CD14-positive monocyte (primary cell): ENCODE measurements around the gene PSMB2. TPM values are rescaled to one million over a fixed set of nuclear protein-coding genes. Genes with fewer than 3 reads are reported as not detected.
A peak's percentile ranks its signal among the peaks of the same experiment; 100 is the strongest.

Experiments
- DNase-seq, 3 donors: peaks; one replicate each; pipeline ENCODE4 v3.0.0-alpha.2; 2011 to 2022
- H2AFZ ChIP-seq: 2 replicates; pipeline ENCODE4 v1.6.0; 2012; ENCODE audit warnings: mild to moderate bottlenecking, low read depth, low read length, inconsistent platforms; ENCODE audit not compliant: insufficient read depth, poor library complexity, severe bottlenecking
- H3K27ac ChIP-seq, 2 donors: 1 replicate in 1 of 2; 2 replicates in 1 of 2; pipeline ENCODE4 v1.5.1; 2012 to 2013; ENCODE audit warnings: low read length in 2 of 2, control low read depth in 1 of 2, inconsistent platforms in 1 of 2, low read depth in 1 of 2, mild to moderate bottlenecking in 1 of 2
- H3K27me3 ChIP-seq, 2 donors: one replicate each; pipeline versions ENCODE4 v1.6.0 to v1.6.1; 2011 to 2013; ENCODE audit warnings: low read length in 2 of 2; ENCODE audit not compliant: control insufficient read depth in 2 of 2, insufficient read depth in 2 of 2
- H3K36me3 ChIP-seq, 2 donors: replicated peaks in 1 of 2; 1 replicate in 1 of 2; 2 replicates in 1 of 2; pipeline versions ENCODE4 v1.5.1 to v1.6.1; 2012 to 2013; ENCODE audit warnings: low read length in 2 of 2, control low read depth in 1 of 2, inconsistent platforms in 1 of 2, mild to moderate bottlenecking in 1 of 2; ENCODE audit not compliant: insufficient read depth in 2 of 2, control insufficient read depth in 1 of 2
- H3K4me1 ChIP-seq, 2 donors: 1 replicate in 1 of 2; 2 replicates in 1 of 2; pipeline versions ENCODE4 v1.5.1 to v1.6.1; 2012 to 2013; ENCODE audit warnings: low read length in 2 of 2, control low read depth in 1 of 2, inconsistent platforms in 1 of 2, mild to moderate bottlenecking in 1 of 2, moderate library complexity in 1 of 2; ENCODE audit not compliant: insufficient read depth in 2 of 2, control insufficient read depth in 1 of 2
- H3K4me2 ChIP-seq: replicated peaks from 2 replicates; pipeline ENCODE3; 2012; ENCODE audit warnings: low read length, moderate library complexity, mild to moderate bottlenecking; ENCODE audit not compliant: poor library complexity, severe bottlenecking; ENCODE audit errors: extremely low read depth
- H3K4me3 ChIP-seq, 3 experiments: fragments of 200-600 bp in 1 of 3; sonication (generic) in 1 of 3; replicated peaks in 1 of 3; 1 replicate in 2 of 3; 2 replicates in 1 of 3; pipeline ENCODE4 v1.5.1; 2011 to 2013; ENCODE audit warnings: low read length in 3 of 3, mild to moderate bottlenecking in 3 of 3, control low read depth in 2 of 3, low read depth in 2 of 3, inconsistent platforms in 1 of 3, moderate library complexity in 1 of 3
- H3K79me2 ChIP-seq: 2 replicates; pipeline ENCODE4 v1.6.0; 2012; ENCODE audit warnings: mild to moderate bottlenecking, control low read depth, inconsistent platforms, low read length, moderate library complexity; ENCODE audit not compliant: insufficient read depth
- H3K9ac ChIP-seq: 2 replicates; pipeline ENCODE4 v1.6.0; 2017; ENCODE audit warnings: low read length, mild to moderate bottlenecking; ENCODE audit not compliant: insufficient read depth, poor library complexity, severe bottlenecking
- H3K9me3 ChIP-seq, 2 donors: replicated peaks in 1 of 2; 1 replicate in 1 of 2; 2 replicates in 1 of 2; pipeline versions ENCODE4 v1.5.1 to v1.6.1; 2012 to 2013; ENCODE audit warnings: low read length in 2 of 2, control low read depth in 1 of 2; ENCODE audit not compliant: control insufficient read depth in 1 of 2, insufficient read depth in 1 of 2
- H4K20me1 ChIP-seq: 2 replicates; pipeline ENCODE4 v1.6.0; 2012; ENCODE audit warnings: mild to moderate bottlenecking, low read length, control low read depth, moderate library complexity; ENCODE audit not compliant: insufficient read depth
- H3K27ac Mint-ChIP-seq, 7 donors: one replicate each; pipeline ENCODE4 v1.8.0; 2020; ENCODE audit warnings: mild to moderate bottlenecking in 7 of 7, mixed read lengths in 7 of 7, moderate library complexity in 6 of 7, inconsistent platforms in 2 of 7
- H3K27me3 Mint-ChIP-seq, 3 donors: one replicate each; pipeline ENCODE4 v1.8.0; 2021 to 2022; ENCODE audit warnings: low read depth in 3 of 3, mild to moderate bottlenecking in 3 of 3, mixed read lengths in 3 of 3, moderate library complexity in 3 of 3, inconsistent platforms in 1 of 3
- H3K36me3 Mint-ChIP-seq, 2 donors: one replicate each; pipeline ENCODE4 v1.8.0; 2020; ENCODE audit warnings: mixed read lengths in 2 of 2, inconsistent platforms in 1 of 2, mild to moderate bottlenecking in 1 of 2
- H3K4me1 Mint-ChIP-seq: one replicate; pipeline ENCODE4 v1.8.0; 2020; ENCODE audit warnings: mild to moderate bottlenecking, mixed read lengths
- H3K4me3 Mint-ChIP-seq, 2 donors: one replicate each; pipeline ENCODE4 v1.8.0; 2020; ENCODE audit warnings: mild to moderate bottlenecking in 2 of 2, mixed read lengths in 2 of 2, moderate library complexity in 1 of 2
- H3K9me3 Mint-ChIP-seq, 7 donors: one replicate each; pipeline ENCODE4 v1.8.0; 2020 to 2022; ENCODE audit warnings: mixed read lengths in 7 of 7, mild to moderate bottlenecking in 6 of 7, moderate library complexity in 6 of 7, inconsistent platforms in 2 of 7
- CTCF ChIP-seq: fragments of 200-600 bp; IDR thresholded peaks from one replicate; pipeline ENCODE4 v1.8.0; 2022; ENCODE audit warnings: antibody characterized with exemption, mild to moderate bottlenecking
- WGBS: methylation state at CpG from one replicate; pipeline ENCODE4 v1.1.5; 2013; ENCODE audit warnings: missing lambda C conversion rate; ENCODE audit not compliant: insufficient coverage; 5-methylcytosine and 5-hydroxymethylcytosine counted together
- intact Hi-C, 2 donors: fragments of 100-400 bp; cut with micrococcal nuclease; formaldehyde crosslinking; loops; one replicate each; pipeline versions ENCODE4 v1.15.0 to v1.15.1; 2023
- polyA plus RNA-seq, 3 donors: library from polyadenylated mRNA; depleted of rRNA in 1 of 3; unstranded in 2 of 3; stranded (reverse) in 1 of 3; fragments of 300-500 nt in 2 of 3; fragments of >200 nt in 1 of 3; fragmentation: Illumina TruSeq in 2 of 3; gene quantifications; 1 replicate in 2 of 3; 2 replicates in 1 of 3; pipeline ENCODE4 v1.2.3, GENCODE V29; 2012 to 2021

Gene PSMB2
- polyA plus RNA-seq, 3 donors = 27.9 to 84.1 (median 78.6) TPM

- intact Hi-C loops = no loop called here
- Mint-ChIP-seq H3K27ac (no peak overlapping the region), H3K27me3 (no peaks in the 10 kb centered on the region), H3K9me3 (no peaks in the 10 kb centered on the region), H3K4me1 (no peaks in the 10 kb centered on the region), H3K4me3 (no peak overlapping the region), H3K36me3 (peaks cover 45% of the 10 kb centered on the region in 2 donors)
- Histone ChIP-seq H4K20me1 (no peaks in the 10 kb centered on the region), H3K9me3 (no peaks in the 10 kb centered on the region), H3K4me2 (no peak overlapping the region), H3K27ac (no peak overlapping the region), H2AFZ (no peak overlapping the region), H3K9ac (no peak overlapping the region), H3K4me3 (no peak overlapping the region), H3K36me3 (peaks cover 35 to 61% of the 10 kb centered on the region in 2 donors), H3K79me2 (no peaks in the 10 kb centered on the region), H3K27me3 (no peaks in the 10 kb centered on the region), H3K4me1 (no peaks in the 10 kb centered on the region)
- no peak for TF ChIP-seq CTCF
- DNase-seq = no peak
- WGBS = 93% methylated on average over 3 of the region's 3 CpGs
Observed at GRCh38 chr1:35599411-35599810, 41.9 kb downstream of the PSMB2 start.

DNA sequence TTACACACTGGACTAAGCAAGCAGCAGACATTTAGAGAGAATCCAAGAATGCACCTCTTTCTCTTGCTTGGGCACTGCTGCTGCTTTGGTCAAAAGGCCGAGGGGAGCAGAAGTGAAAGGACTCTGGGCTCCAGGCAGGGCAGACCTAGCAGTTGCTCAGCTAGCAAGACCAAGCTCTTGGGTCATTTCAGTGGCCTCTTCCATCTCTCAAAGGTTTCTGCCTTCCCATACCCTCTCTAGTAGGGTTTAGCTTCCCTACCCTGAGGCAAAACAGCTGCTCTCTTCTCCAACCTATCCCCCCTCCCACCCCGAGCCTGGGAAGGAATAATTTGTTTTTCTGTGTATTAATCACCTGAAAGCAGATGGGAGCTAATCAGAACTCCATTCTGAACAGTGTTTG lies 42.4 kb downstream of the PSMB2 start:
- Histone ChIP-seq H3K79me2 (no peaks in the 10 kb centered on the region), H4K20me1 (no peaks in the 10 kb centered on the region), H2AFZ (no peak overlapping the region), H3K4me1 (no peaks in the 10 kb centered on the region), H3K4me3 (no peak overlapping the region), H3K27me3 (no peaks in the 10 kb centered on the region), H3K9ac (no peak overlapping the region), H3K36me3 (peaks cover 30 to 60% of the 10 kb centered on the region in 2 donors), H3K9me3 (no peaks in the 10 kb centered on the region), H3K4me2 (no peak overlapping the region), H3K27ac (no peak overlapping the region)
- Mint-ChIP-seq H3K36me3 (peaks cover 41 to 43% of the 10 kb centered on the region in 2 donors), H3K27ac (peak overlapping the region in 2 of 7 donors; percentile 51 to 58), H3K4me1 (no peaks in the 10 kb centered on the region), H3K27me3 (no peaks in the 10 kb centered on the region), H3K9me3 (no peaks in the 10 kb centered on the region), H3K4me3 (no peak overlapping the region)
- intact Hi-C loops = no loop called here
- no peak for TF ChIP-seq CTCF
- no peak for DNase-seq
- 100% methylated on average over 1 of the region's 2 CpGs for WGBS
